Fibroblast of pulmonary artery (primary cell): ENCODE results near the gene EPHA3.

Source experiments
- DNase-seq: peaks from one replicate; pipeline ENCODE4 v3.0.0-alpha.2; 2010; ENCODE audit warnings: low read depth
- H3K4me3 ChIP-seq: replicated peaks from 2 replicates; pipeline ENCODE4 v1.5.1; 2011; ENCODE audit warnings: low read depth, mild to moderate bottlenecking, control low read depth, low read length, moderate library complexity
- CTCF ChIP-seq: IDR thresholded peaks from 2 replicates; pipeline ENCODE4 v1.5.1; 2011; ENCODE audit warnings: mild to moderate bottlenecking, control low read depth, low read length, inconsistent platforms; ENCODE audit errors: missing control alignments

Gene EPHA3

GRCh38 chr3:89303701-89304100, 196.3 kb downstream of the EPHA3 start:
- peak; percentile 1 for DNase-seq
- H3K4me3 ChIP-seq = no peak overlapping the region
- no peak for TF ChIP-seq CTCF

GRCh38 chr3:89306540-89306939, 199.1 kb downstream of the EPHA3 start:
- H3K4me3 ChIP-seq = no peak overlapping the region
- no peak for DNase-seq
- TF ChIP-seq CTCF = no peak

- TF ChIP-seq CTCF = no peak
- no peak for DNase-seq
- no peak overlapping the region for H3K4me3 ChIP-seq
Measured at GRCh38 chr3:89311581-89311980, 204.2 kb downstream of the EPHA3 start.

GRCh38 chr3:89312141-89312540, 204.7 kb downstream of the EPHA3 start:
- no peak for TF ChIP-seq CTCF
- no peak for DNase-seq
- H3K4me3 ChIP-seq = no peak overlapping the region

GRCh38 chr3:89314454-89315098, 207.2 kb downstream of the EPHA3 start:
- peak; percentile 21 for TF ChIP-seq CTCF
- peak; percentile 46 for DNase-seq
- no peak overlapping the region for H3K4me3 ChIP-seq

GRCh38 chr3:89315750-89316470, 208.5 kb downstream of the EPHA3 start:
- TF ChIP-seq CTCF = no peak
- H3K4me3 ChIP-seq = no peak overlapping the region
- no peak for DNase-seq
